ENCODE data around the gene SLC37A2.
"Not testable (repeated sequence)": the region's sequence is repeated elsewhere in the genome, so short reads cannot be mapped to it uniquely, and the experiment has no call there.

SLC37A2 gene

GRCh38 chr11:125084057-125084416 is 20.9 kb downstream of the SLC37A2 start:
- DNase-seq (ENCODE audit: low read depth): no peak

- DNase-seq (ENCODE audit: low read depth): no peak
Observed at GRCh38 chr11:125084761-125085231, 21.7 kb downstream of the SLC37A2 start.

GRCh38 chr11:125085301-125086081 is 22.4 kb downstream of the SLC37A2 start:
- no peak for DNase-seq (ENCODE audit: low read depth)

DNA sequence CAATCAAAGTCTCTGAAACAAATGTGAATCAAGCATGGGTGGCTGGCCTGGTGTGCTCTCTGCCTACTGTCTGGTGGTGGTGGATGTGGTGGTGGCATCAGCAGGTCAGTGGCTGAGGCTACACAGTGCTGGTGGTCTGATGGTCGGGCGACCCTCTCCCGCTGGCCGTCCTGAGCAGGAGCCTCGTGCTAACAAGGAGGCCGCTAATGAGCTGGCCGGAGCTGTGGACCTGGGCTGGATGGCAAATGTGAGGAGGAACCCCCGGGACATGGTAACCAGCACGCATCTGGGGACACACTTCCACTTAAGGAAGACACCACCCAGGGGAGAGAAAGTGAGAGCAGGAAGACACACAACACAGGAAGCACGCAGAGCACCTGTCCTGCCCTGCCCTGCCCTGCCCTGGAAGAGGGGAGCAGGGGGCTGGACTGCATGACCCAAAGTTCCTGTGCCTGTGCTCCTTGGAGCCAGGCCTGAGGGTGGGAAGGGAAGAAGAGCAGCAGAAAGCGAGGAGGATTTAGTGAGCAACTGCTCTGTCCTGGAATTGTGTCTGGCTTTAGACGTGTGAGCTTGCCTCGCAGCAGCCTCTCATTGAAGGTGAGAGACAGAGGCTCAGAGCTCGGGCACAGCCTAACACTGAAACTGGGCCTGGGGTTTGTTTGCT is 23.7 kb downstream of the SLC37A2 start:
- no peak for DNase-seq (ENCODE audit: low read depth)

DNA sequence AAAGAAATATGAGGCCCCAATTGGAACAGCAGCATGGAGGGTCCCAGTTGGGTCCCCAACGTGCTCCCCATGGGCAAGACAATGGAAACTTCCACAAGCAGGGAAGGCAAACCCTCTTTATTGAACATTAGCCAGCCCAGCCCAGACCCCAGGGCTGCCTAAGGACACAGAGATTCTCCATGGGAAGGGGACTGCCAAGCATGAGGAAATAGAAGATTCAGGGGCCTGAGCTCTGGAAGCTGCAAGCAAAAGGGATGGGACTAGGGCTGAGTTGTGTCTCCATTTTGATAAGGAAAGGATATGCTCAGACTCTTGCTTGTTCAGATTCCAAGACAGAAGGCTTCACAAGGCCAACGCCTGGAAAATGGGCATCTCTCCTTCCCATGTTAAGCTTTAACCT is 25.0 kb downstream of the SLC37A2 start:
- DNase-seq (ENCODE audit: low read depth): no peak

- no peak for DNase-seq (ENCODE audit: low read depth)
Observed at GRCh38 chr11:125088576-125089455, 25.7 kb downstream of the SLC37A2 start.

GRCh38 chr11:125089481-125089880 is 26.4 kb downstream of the SLC37A2 start:
- not testable (repeated sequence) for DNase-seq (ENCODE audit: low read depth)

DNA sequence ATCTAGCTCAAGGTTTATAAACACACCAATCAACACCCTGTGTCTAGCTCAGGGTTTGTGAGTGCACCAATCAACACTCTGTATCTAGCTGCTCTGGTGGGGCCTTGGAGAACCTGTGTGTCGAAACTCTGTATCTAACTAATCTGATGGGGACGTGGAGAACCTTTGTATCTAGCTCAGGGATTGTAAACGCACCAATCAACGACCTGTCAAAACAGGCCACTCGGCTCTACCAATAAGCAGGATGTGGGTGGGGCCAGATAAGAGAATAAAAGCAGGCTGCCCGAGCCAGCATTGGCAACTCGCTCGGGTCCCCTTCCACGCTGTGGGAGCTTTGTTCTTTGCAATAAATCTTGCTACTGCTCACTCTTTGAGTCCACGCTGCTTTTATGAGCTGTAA is 27.0 kb downstream of the SLC37A2 start:
- not testable (repeated sequence) for DNase-seq (ENCODE audit: low read depth)

DNA sequence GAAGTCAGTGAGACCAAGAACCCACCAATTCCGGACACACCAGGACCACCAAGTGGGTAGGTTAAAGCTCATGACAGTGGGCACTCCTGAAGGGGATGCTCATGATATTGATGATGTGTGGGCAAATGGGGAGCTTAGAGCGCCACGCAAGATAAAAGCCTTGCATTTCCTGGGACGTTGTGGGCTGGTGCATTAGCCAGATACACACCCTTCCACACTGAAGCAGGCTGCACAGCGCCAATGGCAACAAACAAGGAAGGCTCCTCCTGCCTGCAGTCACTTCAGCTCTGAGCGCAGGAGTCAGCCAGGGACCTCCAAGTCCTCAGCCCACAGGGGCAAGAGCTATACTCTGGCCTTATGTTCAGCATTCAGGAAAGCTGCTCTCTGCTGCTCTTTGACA is 27.7 kb downstream of the SLC37A2 start:
- no peak for DNase-seq (ENCODE audit: low read depth)

DNA sequence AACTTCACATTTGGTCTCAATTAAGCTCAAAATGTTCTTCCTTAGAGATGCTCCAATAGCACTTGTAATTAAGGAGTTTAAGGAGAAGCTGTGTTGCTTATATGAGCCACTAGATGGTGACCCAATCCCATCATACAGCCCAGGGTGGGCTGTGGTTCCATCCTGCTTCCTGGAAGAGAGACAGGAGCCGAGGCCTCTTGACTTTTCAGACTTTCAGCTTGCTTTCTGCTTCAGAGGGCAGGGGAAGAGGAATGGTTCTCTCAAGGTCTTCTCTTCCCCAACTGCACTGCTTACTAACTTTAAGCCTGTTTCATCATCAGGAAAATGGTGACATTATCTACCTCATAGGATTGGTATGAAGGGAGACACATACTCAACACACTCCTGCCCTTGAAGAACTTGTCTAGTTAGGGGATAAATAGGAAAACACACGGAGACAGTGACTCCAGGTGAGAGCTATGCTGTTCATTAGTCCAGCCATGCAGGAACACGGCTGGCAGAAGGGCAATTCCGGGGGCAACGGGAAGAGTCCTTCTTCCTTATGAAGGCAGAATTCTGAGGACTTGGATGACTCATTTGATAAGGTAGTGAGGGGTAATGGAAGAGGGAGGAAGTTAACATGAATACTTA is 28.3 kb downstream of the SLC37A2 start:
- DNase-seq (ENCODE audit: low read depth): no peak

- DNase-seq (ENCODE audit: low read depth): no peak
Observed at GRCh38 chr11:125091877-125092664, 29.0 kb downstream of the SLC37A2 start.

GRCh38 chr11:125092669-125093068 is 29.6 kb downstream of the SLC37A2 start:
- no peak for DNase-seq (ENCODE audit: low read depth)

DNA sequence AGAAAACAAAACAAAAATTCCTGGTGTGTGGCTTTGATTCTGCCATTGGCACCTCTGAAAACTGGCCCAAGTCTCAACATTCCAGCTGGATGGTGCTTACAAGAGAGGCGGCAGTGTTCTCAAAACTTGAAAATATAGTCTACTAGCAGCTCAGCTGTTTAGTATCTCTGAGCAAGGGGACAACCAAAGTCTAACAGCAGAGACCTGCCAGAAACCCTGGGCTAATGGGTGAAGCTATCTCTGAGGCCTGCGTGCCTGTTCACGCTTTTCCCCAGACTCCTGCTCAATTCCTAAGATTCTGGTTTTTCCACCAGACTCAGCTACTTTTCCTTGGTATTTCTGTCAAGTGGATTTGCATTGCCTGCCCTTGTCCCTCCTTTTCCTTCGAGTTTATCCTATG is 30.4 kb downstream of the SLC37A2 start:
- no peak for DNase-seq (ENCODE audit: low read depth)

DNA sequence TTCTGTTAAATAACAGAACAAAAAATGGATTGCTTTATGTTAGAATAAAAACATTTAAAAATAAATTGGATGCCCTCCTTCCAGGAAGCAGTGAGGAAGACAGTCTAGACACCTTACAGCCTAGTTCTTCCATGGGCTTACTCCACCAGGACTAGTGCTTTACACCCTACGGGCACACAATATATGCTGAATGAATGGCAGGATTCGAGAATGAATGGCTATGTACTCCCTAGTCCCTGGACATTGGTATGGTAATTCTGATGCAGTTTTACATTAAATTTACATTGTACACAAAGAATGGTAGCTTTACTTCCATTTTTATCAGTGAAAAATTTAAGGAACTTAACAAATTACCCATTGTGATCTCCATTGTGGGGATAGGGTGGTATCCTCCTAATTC is 31.6 kb downstream of the SLC37A2 start:
- no peak for DNase-seq (ENCODE audit: low read depth)

DNA sequence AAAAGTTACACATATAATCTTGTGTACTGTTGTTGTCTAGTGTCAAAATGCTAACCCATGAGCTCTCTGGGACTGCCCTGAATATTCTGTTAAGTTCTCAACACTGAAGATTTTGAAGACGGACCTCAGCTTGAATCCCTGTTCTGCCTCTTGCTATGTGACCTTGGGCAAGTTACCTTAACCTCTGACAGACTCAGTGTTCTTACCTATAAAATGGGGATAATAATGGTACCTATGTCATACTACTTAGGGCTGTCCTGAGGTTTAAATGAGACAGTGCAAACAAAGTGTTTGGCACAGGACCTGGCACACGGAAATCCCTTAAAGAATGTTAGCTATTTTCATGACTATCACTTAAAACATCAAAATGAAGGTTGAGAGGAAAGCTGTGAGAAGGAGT is 37.0 kb downstream of the SLC37A2 start:
- no peak for DNase-seq (ENCODE audit: low read depth)

- no peak for DNase-seq (ENCODE audit: low read depth)
Observed at GRCh38 chr11:125101596-125101995, 38.5 kb downstream of the SLC37A2 start.

- DNase-seq (ENCODE audit: low read depth): no peak
Observed at GRCh38 chr11:125102025-125102424, 38.9 kb downstream of the SLC37A2 start.

- DNase-seq (ENCODE audit: low read depth): no peak
Observed at GRCh38 chr11:125102510-125102909, 39.4 kb downstream of the SLC37A2 start.

DNA sequence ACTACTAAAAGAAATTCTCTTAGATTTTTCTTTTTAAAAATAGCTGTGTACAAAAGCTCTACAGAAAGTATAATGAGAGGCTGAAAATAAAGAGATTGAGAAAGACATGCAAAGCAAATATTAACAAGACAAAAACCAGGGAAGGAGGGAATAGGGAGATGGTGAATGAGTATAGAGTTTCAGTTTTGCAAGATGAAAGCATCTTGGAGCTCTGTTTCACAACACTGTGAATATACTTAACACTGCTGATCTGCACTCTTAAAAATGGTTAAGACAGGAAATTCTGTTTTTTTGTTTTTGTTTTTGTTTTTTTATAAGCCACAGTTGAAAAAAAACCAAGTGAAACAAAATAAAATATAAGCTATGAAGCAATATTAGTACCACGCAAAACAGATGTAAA is 42.8 kb downstream of the SLC37A2 start:
- DNase-seq (ENCODE audit: low read depth): no peak

GRCh38 chr11:125108469-125108868 is 45.4 kb downstream of the SLC37A2 start:
- DNase-seq (ENCODE audit: low read depth): no peak

GRCh38 chr11:125110506-125110905 is 47.4 kb downstream of the SLC37A2 start:
- DNase-seq (ENCODE audit: low read depth): no peak

All from T-helper 22 cell (primary cell).